ENCODE measurements around the gene ZIC5.

The ZIC5 gene

GRCh38 chr13:99971576-99972189, at the start of gene ZIC5:
ZIC5 (minus strand) TSS chr13:99971767; CDS start chr13:99971603, 164 bp downstream.
- DNase-seq: peak in 1 of 2 experiments; percentile 69

- DNase-seq: no peak
Observed at GRCh38 chr13:100019780-100020356, 48.3 kb upstream of the ZIC5 start.

GRCh38 chr13:100014621-100015020, 43.1 kb upstream of the ZIC5 start:
- no peak for DNase-seq

GRCh38 chr13:99998261-99998660, 26.7 kb upstream of the ZIC5 start:
- DNase-seq: no peak

GRCh38 chr13:99997702-99998214, 26.2 kb upstream of the ZIC5 start:
- no peak for DNase-seq

GRCh38 chr13:99996381-99996973, 24.9 kb upstream of the ZIC5 start:
- peak in 1 of 2 experiments; percentile 63 for DNase-seq

- DNase-seq: no peak
Observed at GRCh38 chr13:99995589-99996380, 24.2 kb upstream of the ZIC5 start.

- no peak for DNase-seq
Observed at GRCh38 chr13:99995104-99995588, 23.6 kb upstream of the ZIC5 start.

GRCh38 chr13:99994638-99995020, 23.1 kb upstream of the ZIC5 start:
- DNase-seq: no peak

- no peak for DNase-seq
Observed at GRCh38 chr13:99993660-99994637, 22.4 kb upstream of the ZIC5 start.

GRCh38 chr13:99992949-99993351, 21.4 kb upstream of the ZIC5 start:
- DNase-seq: no peak

GRCh38 chr13:99991828-99992775, 20.5 kb upstream of the ZIC5 start:
- no peak for DNase-seq

GRCh38 chr13:99991013-99991827, 19.7 kb upstream of the ZIC5 start:
- DNase-seq: no peak

GRCh38 chr13:99990126-99990977, 18.8 kb upstream of the ZIC5 start:
- DNase-seq: no peak

- DNase-seq: no peak
Observed at GRCh38 chr13:99989276-99990125, 17.9 kb upstream of the ZIC5 start.

- DNase-seq: no peak
Observed at GRCh38 chr13:99988529-99989275, 17.1 kb upstream of the ZIC5 start.
